Lower leg skin (tissue), 3 donors: Measurements from ENCODE around the gene DDX27.

Experiments
- CTCF ChIP-seq, 3 donors: fragments of 450-650 bp; IDR thresholded peaks; one replicate each; pipeline ENCODE4 v1.5.1; 2016; ENCODE audit warnings: antibody characterized with exemption in 3 of 3, mild to moderate bottlenecking in 3 of 3, moderate library complexity in 2 of 3
- POLR2A ChIP-seq, 2 donors: fragments of 450-650 bp; IDR thresholded peaks; one replicate each; pipeline ENCODE4 v1.6.1; 2016 to 2017; ENCODE audit warnings: antibody characterized with exemption in 2 of 2, mild to moderate bottlenecking in 1 of 2, moderate library complexity in 1 of 2

DNA sequence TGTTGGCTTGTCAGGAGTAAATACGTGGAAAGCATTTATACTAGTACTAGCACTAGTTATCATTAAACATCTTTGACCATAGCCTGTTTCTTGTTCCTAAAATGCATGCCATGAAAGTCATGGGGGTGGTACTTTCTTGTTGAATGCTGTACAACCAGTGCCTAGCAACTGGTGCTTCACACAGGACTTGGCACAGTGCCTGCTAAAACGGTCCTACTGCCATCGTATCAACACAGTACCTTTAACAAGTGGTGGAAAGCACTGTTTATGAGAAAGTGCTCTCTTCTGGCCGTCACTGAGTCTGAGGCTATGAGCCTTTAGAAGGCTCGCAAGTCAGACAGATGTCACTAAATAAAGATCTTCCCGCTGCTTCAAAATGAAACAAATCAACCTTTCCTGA, 37.0 kb downstream of the DDX27 start:
- TF ChIP-seq CTCF (IDR thresholded peaks at IDR 0.05) (no peak), POLR2A (IDR thresholded peaks at IDR 0.05) (no peak)
